Esophagus squamous epithelium (tissue), 5 donors: ENCODE results near the gene YPEL3. TPM values are rescaled to one million over a fixed set of nuclear protein-coding genes. Genes with fewer than 3 reads are reported as not detected.

Experiments used
- DNase-seq: peaks from one replicate; lab custom pipeline; 2025; lab: John Stamatoyannopoulos, UW
- H3K27ac ChIP-seq, 4 donors: fragments of 200-600 bp; sonication (generic); one replicate each; pipeline ENCODE4 v1.5.1; 2016 to 2019; ENCODE audit warnings: mild to moderate bottlenecking in 1 of 4
- H3K27me3 ChIP-seq, 4 donors: fragments of 200-600 bp; sonication (generic); 1 replicate in 3 of 4; 2 replicates in 1 of 4; pipeline versions ENCODE4 v1.5.1 to v1.6.0; 2017 to 2021; ENCODE audit warnings: antibody characterized with exemption in 1 of 4
- H3K36me3 ChIP-seq, 3 donors: fragments of 200-600 bp; sonication (generic); one replicate each; pipeline ENCODE4 v1.5.1; 2016 to 2019
- H3K4me1 ChIP-seq, 3 donors: fragments of 200-600 bp; sonication (generic); one replicate each; pipeline ENCODE4 v1.5.1; 2017 to 2019
- H3K4me3 ChIP-seq, 4 donors: fragments of 200-600 bp; sonication (generic); 1 replicate in 3 of 4; 2 replicates in 1 of 4; pipeline ENCODE4 v1.5.1; 2016 to 2019; ENCODE audit warnings: mild to moderate bottlenecking in 2 of 4, moderate library complexity in 1 of 4
- H3K9me3 ChIP-seq, 3 donors: fragments of 200-600 bp; sonication (generic); one replicate each; pipeline ENCODE4 v1.5.1; 2016 to 2019
- POLR2A ChIP-seq, 4 donors: fragments of 450-650 bp; IDR thresholded peaks; one replicate each; pipeline ENCODE4 v1.6.1; 2017; ENCODE audit warnings: antibody characterized with exemption in 4 of 4, mild to moderate bottlenecking in 4 of 4, moderate library complexity in 3 of 4
- WGBS, 2 donors: methylation state at CpG; one replicate each; pipeline ENCODE4 v1.1.5; 2018; 5-methylcytosine and 5-hydroxymethylcytosine counted together
- intact Hi-C: fragments of 100-400 bp; cut with DNase I; formaldehyde crosslinking; loops from one replicate; pipeline ENCODE4 v1.15.0; 2022
- total RNA-seq, 4 donors: library from RNA; depleted of rRNA; stranded (reverse); fragments of >200 nt; gene quantifications; one replicate each; pipeline ENCODE4 v1.1.0, GENCODE V29; 2016
- TF ChIP-seq, protein P1 (sequence below), 6 experiments: fragments of 450-650 bp in 4 of 6; fragments of 200-600 bp in 2 of 6; sonication (generic) in 2 of 6; IDR thresholded peaks; one replicate each; pipeline ENCODE4 v1.5.1; 2016 to 2019; ENCODE audit warnings: antibody characterized with exemption in 6 of 6, mild to moderate bottlenecking in 4 of 6, moderate library complexity in 4 of 6
- donor health status: DM: yes; HTN: yes; CAD: no.

Gene YPEL3
- total RNA-seq, 4 donors from 2014 or later: 26.4 to 131 (median 63.0) TPM

DNA sequence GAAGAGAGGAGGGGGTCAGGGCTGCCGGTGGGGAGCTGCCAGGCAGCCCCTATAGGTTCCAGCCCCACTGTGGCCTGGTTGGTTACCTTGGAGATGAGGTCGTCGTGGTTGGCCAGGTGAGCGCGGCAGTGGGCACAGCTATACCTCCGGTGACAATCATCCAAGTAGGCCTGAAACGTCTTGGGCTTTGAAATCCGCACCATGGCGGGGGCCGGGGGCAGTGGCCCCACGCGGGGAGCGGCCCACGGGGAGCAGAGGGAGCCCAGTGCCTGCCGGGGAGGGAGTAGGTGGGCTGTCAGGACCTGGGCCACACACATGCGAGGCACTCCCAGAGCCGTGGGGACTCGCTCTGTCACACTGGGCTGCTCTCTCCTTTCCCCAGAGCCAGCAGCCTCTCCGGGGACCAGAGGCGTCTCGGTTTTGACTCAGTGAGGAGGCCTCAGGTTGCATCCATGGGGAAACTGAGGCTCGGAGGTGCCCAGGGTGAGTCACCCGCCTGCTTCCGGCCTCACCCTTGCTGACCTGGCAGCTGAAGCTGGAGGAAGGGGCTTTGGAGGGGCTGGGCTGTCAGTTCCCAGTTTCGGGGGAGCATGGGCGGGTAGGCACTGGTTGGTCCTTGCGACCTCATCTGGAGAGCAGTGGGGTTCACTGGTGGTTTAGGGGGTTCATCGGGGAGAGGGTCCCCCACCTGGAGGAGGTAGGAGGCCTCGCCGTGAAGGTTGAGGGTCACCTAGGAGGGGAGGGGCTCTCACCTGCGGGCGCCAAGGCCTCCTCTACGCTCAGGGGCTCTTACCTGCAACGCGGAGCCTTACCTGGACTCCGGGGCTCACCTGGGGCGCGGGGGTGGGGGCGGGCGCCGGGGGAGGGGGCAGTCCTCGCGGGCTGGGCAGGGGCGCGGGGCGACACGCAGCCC, 591 bp downstream of the YPEL3 start:
- Histone ChIP-seq H3K27ac (peak overlapping the region; percentile 94 to 99 (median 98)), H3K27me3 (no peaks in the 10 kb centered on the region), H3K36me3 (peaks cover 5 to 26% (median 10%) of the 10 kb centered on the region in 3 donors), H3K4me3 (peak overlapping the region; percentile 62 to 96 (median 89)), H3K9me3 (peaks cover 7 to 20% (median 7%) of the 10 kb centered on the region in 3 donors), H3K4me1 (peaks cover 44 to 58% (median 49%) of the 10 kb centered on the region in 3 donors)
- DNase-seq: no peak
- intact Hi-C loops: no loop called here
- WGBS, 2 donors: 33 to 40% methylated on average over 1 of the region's 47 CpGs
- TF ChIP-seq, protein P1, sequence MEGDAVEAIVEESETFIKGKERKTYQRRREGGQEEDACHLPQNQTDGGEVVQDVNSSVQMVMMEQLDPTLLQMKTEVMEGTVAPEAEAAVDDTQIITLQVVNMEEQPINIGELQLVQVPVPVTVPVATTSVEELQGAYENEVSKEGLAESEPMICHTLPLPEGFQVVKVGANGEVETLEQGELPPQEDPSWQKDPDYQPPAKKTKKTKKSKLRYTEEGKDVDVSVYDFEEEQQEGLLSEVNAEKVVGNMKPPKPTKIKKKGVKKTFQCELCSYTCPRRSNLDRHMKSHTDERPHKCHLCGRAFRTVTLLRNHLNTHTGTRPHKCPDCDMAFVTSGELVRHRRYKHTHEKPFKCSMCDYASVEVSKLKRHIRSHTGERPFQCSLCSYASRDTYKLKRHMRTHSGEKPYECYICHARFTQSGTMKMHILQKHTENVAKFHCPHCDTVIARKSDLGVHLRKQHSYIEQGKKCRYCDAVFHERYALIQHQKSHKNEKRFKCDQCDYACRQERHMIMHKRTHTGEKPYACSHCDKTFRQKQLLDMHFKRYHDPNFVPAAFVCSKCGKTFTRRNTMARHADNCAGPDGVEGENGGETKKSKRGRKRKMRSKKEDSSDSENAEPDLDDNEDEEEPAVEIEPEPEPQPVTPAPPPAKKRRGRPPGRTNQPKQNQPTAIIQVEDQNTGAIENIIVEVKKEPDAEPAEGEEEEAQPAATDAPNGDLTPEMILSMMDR (IDR thresholded peaks at IDR 0.05): no peak
- no peak for TF ChIP-seq POLR2A (IDR thresholded peaks at IDR 0.05)

DNA sequence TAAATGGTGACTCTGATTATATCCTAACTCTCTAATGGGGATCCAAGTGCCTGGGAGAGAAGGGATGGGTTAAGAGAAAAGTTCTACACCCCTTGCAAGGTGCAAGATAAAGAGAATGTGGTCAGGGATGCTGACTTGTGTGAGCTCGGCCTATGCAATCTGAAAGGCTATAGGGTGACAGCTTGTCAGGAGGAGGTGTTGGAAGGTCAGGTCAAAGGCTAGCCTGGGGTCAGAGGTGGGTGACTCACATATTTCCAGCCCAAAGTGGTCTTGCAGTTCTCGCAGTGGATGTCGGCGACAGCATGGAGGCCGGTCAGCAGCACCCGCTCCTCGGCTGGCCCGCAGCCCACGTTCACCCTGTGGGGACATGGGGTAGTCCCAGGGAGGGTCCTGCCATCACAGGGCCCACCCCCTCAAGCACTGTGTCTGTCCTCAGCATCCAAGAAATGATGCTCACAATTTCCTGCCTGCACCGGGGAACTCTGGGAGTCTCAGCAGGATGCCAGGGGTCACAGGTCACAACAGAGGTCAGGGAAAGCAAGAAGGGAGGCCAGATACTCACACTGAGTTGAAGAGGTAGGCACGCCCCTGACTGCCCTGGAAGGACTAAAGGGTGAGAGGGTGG, 1.4 kb downstream of the YPEL3 start:
- 73 to 78% methylated on average over 1 to 6 of the region's 11 CpGs for WGBS, 2 donors
- Histone ChIP-seq H3K4me1 (peaks cover 48 to 66% (median 53%) of the 10 kb centered on the region in 3 donors), H3K27me3 (no peaks in the 10 kb centered on the region), H3K9me3 (peaks cover 7 to 20% (median 7%) of the 10 kb centered on the region in 3 donors), H3K4me3 (peak overlapping the region; percentile 62 to 96 (median 89)), H3K36me3 (peaks cover 5 to 26% (median 10%) of the 10 kb centered on the region in 3 donors), H3K27ac (peak overlapping the region; percentile 94 to 99 (median 98))
- TF ChIP-seq, protein P1 (IDR thresholded peaks at IDR 0.05): no peak
- TF ChIP-seq POLR2A (IDR thresholded peaks at IDR 0.05): no peak
- DNase-seq: no peak
- intact Hi-C loops: no loop called here

DNA sequence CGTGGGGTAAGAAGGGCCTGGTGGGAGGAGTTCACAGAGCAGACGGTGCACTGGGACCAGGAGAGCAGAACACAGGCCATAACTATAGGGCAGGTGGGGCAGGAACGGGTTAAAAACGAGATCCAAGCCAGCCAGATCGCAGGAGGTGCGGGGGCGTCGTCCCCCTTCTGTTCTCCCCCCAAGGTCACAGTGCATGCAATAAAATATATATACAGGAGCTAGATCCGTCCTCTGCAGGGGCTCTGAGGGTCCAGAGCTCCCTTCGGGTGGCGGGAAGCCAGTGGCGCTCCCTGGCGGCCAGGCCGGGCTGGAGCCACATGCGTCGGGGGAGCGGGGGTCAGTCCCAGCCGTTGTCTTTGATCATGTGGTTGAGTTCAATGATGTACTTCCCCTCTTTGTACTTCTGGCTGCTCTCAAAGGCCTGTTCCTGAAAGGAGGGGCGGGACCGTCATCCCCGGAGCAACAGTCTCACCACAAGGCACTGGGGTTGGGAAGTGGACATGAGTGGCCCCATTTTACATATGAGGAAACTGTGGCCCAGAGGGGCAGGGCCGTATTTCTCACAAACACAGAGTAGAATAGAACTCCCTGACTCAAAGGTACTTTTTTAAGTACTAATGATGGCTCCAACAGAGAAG, 3.5 kb downstream of the YPEL3 start:
- Histone ChIP-seq H3K27ac (peak overlapping the region; percentile 89 to 99 (median 94)), H3K36me3 (peaks cover 5 to 26% (median 10%) of the 10 kb centered on the region in 3 donors), H3K9me3 (peaks cover 6 to 13% (median 7%) of the 10 kb centered on the region in 3 donors), H3K4me1 (peaks cover 58 to 85% (median 59%) of the 10 kb centered on the region in 3 donors), H3K4me3 (peak overlapping the region; percentile 31 to 66 (median 60)), H3K27me3 (no peaks in the 10 kb centered on the region)
- TF ChIP-seq, protein P1 (IDR thresholded peaks at IDR 0.05): peak; percentile 54 to 81 (median 66)
- TF ChIP-seq POLR2A (IDR thresholded peaks at IDR 0.05): peak in 1 of 4 donors; percentile 40
- intact Hi-C loops: no loop called here
- peak; percentile 42 for DNase-seq
- 0 to 4% methylated on average over 10 to 19 of the region's 22 CpGs for WGBS, 2 donors

DNA sequence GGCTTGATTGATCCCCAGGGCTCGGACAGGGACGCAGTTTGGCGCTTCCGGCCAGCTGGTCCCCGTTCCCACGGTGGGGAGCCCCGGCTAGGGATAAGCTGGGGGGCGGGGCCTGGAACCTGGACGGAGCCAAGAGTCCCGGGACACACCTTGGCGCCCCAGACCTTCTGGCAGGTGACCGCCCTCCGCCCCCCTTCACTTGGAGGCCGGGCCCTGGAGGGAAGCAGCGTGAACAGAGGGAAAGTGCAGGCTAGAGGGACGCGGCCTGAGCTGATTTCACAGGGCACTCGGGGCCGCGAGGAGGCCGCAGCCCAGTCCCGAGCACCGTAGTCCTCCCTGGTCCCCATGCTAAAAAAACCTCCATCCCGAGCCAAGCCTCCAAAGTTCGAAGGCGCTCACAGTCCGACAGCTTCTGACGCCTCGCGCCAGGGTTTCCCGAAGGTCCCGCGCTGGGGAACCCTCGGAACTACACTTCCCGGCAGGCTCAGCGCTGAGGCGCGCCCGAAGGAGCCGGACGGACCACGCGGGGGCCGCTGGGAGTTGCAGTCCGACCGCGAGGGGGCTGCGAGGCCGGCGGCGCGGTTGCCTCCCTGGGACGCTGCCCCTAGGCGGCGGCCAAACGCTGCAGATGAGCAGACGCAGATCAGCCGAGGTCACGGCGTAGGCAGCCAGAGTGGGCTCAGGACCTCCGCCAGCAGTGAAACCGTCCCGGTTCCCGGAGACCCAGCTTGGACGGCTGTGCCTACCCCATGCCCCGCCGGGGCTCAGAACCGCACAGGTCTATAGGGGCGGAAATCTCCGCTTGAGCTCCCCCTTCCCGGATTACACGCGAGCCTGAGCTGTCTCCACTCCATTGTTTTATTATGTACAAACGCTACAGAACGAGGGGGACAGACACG, 4.3 kb downstream of the YPEL3 start, which contains the start of gene TBX6:
TSS of gene TBX6 (minus strand) at position 451 of the 899 bp plus-strand sequence. CDS start 731 bp downstream, outside the sequence.
- Histone ChIP-seq H3K36me3 (peaks cover 5 to 32% (median 10%) of the 10 kb centered on the region in 3 donors), H3K4me1 (peaks cover 58 to 84% (median 59%) of the 10 kb centered on the region in 3 donors), H3K27ac (peak within 1 kb of the TSS; percentile 89 to 99 (median 94)), H3K9me3 (peaks cover 0 to 5% (median 0%) of the 10 kb centered on the region in 3 donors), H3K4me3 (peak within 1 kb of the TSS; percentile 31 to 66 (median 60)), H3K27me3 (no peaks in the 10 kb centered on the region)
- peak in 2 of 4 donors; percentile 12 to 57 for TF ChIP-seq POLR2A (IDR thresholded peaks at IDR 0.05)
- TF ChIP-seq, protein P1 (IDR thresholded peaks at IDR 0.05): peak; percentile 61 to 95 (median 91)
- intact Hi-C loops: no loop called here
- 0% methylated on average over 2 to 10 of the region's 76 CpGs for WGBS, 2 donors
- peak; percentile 69 for DNase-seq
